CD4-positive, alpha-beta memory T cell (primary cell): ENCODE data around the gene SRGAP2C. TPM values are rescaled to one million over a fixed set of nuclear protein-coding genes. Genes with fewer than 3 reads are reported as not detected.
"Not testable (repeated sequence)": the region's sequence is repeated elsewhere in the genome, so short reads cannot be mapped to it uniquely, and the experiment has no call there.

Experiments
- CTCF ChIA-PET: fragments of 350-600 bp; sonication (Branson Sonifier 250); formaldehyde crosslinking; loops from one replicate; lab custom pipeline; 2021; ENCODE audit warnings: inconsistent platforms; ENCODE audit not compliant: partially characterized antibody; lab: Charles Lee
- POLR2A ChIA-PET: fragments of 350-600 bp; sonication (Branson Sonifier 250); formaldehyde crosslinking; loops from one replicate; lab custom pipeline; 2021; ENCODE audit not compliant: partially characterized antibody; lab: Charles Lee
- DNase-seq, 5 donors: peaks; one replicate each; pipeline versions ENCODE4 v3.0.0 to v3.0.0-alpha.2; 2020 to 2022; ENCODE audit warnings: mixed read lengths in 1 of 5
- H3K27ac ChIP-seq: one replicate; pipeline ENCODE4 v1.7.0; 2013; ENCODE audit warnings: low read depth, low read length
- H3K27me3 ChIP-seq: 2 replicates; pipeline ENCODE4 v1.7.0; 2013; ENCODE audit warnings: mild to moderate bottlenecking, low read length, moderate library complexity; ENCODE audit not compliant: insufficient read depth
- H3K36me3 ChIP-seq: 2 replicates; pipeline ENCODE4 v1.7.0; 2013; ENCODE audit warnings: mild to moderate bottlenecking, low read length, moderate library complexity; ENCODE audit not compliant: insufficient read depth
- H3K4me1 ChIP-seq: 2 replicates; pipeline ENCODE4 v1.7.0; 2013; ENCODE audit warnings: mild to moderate bottlenecking, low read length, moderate library complexity; ENCODE audit not compliant: insufficient read depth
- H3K4me3 ChIP-seq, 2 donors: one replicate each; pipeline ENCODE4 v1.7.0; 2013; ENCODE audit warnings: low read length in 2 of 2, mild to moderate bottlenecking in 1 of 2
- H3K9me3 ChIP-seq, 2 donors: one replicate each; pipeline ENCODE4 v1.7.0; 2013; ENCODE audit warnings: low read length in 2 of 2, control low read depth in 1 of 2; ENCODE audit not compliant: control insufficient read depth in 1 of 2
- H3K27ac Mint-ChIP-seq, 7 donors: one replicate each; pipeline ENCODE4 v1.8.0; 2020 to 2021; ENCODE audit warnings: mixed read lengths in 7 of 7, mild to moderate bottlenecking in 6 of 7, inconsistent platforms in 3 of 7, moderate library complexity in 3 of 7
- H3K27me3 Mint-ChIP-seq, 2 donors: one replicate each; pipeline ENCODE4 v1.8.0; 2020 to 2021; ENCODE audit warnings: mixed read lengths in 2 of 2
- H3K36me3 Mint-ChIP-seq, 2 donors: one replicate each; pipeline ENCODE4 v1.8.0; 2020 to 2021; ENCODE audit warnings: mixed read lengths in 2 of 2, inconsistent platforms in 1 of 2, mild to moderate bottlenecking in 1 of 2
- H3K4me1 Mint-ChIP-seq, 4 donors: one replicate each; pipeline ENCODE4 v1.8.0; 2020 to 2021; ENCODE audit warnings: mixed read lengths in 4 of 4, mild to moderate bottlenecking in 1 of 4
- H3K4me3 Mint-ChIP-seq, 8 donors: one replicate each; pipeline ENCODE4 v1.8.0; 2020 to 2021; ENCODE audit warnings: mixed read lengths in 8 of 8, mild to moderate bottlenecking in 7 of 8, moderate library complexity in 6 of 8, inconsistent platforms in 3 of 8
- H3K9me3 Mint-ChIP-seq, 8 donors: one replicate each; pipeline ENCODE4 v1.8.0; 2020 to 2021; ENCODE audit warnings: mixed read lengths in 8 of 8, mild to moderate bottlenecking in 5 of 8, inconsistent platforms in 3 of 8, moderate library complexity in 1 of 8
- intact Hi-C: fragments of 100-400 bp; cut with micrococcal nuclease; formaldehyde crosslinking; loops from one replicate; pipeline ENCODE4 v1.15.1; 2023
- polyA plus RNA-seq, 2 donors: library from polyadenylated mRNA; unstranded; fragments of 300-500 nt; fragmentation: Illumina TruSeq; gene quantifications; one replicate each; pipeline ENCODE4 v1.2.3, GENCODE V29; 2021
- total RNA-seq, 2 experiments: library from RNA; stranded (reverse); gene quantifications; one replicate each; pipeline ENCODE4 v1.2.3, GENCODE V29; 2021

Gene SRGAP2C
- total and polyA plus RNA-seq, 4 experiments from 2014 or later: 2.1 to 29.0 (median 16.1) TPM

- H3K27ac ChIP-seq, DNase-seq, H3K4me1 ChIP-seq, intact Hi-C loops, CTCF ChIA-PET, H3K27ac Mint-ChIP-seq, H3K4me3 Mint-ChIP-seq, H3K4me3 ChIP-seq, POLR2A ChIA-PET, H3K36me3 ChIP-seq, H3K4me1 Mint-ChIP-seq, H3K36me3 Mint-ChIP-seq, H3K27me3 Mint-ChIP-seq, H3K9me3 Mint-ChIP-seq, H3K27me3 ChIP-seq, H3K9me3 ChIP-seq: not testable (repeated sequence)
Observed at GRCh38 chr1:121361451-121362233, 176.9 kb downstream of the SRGAP2C start.

DNA sequence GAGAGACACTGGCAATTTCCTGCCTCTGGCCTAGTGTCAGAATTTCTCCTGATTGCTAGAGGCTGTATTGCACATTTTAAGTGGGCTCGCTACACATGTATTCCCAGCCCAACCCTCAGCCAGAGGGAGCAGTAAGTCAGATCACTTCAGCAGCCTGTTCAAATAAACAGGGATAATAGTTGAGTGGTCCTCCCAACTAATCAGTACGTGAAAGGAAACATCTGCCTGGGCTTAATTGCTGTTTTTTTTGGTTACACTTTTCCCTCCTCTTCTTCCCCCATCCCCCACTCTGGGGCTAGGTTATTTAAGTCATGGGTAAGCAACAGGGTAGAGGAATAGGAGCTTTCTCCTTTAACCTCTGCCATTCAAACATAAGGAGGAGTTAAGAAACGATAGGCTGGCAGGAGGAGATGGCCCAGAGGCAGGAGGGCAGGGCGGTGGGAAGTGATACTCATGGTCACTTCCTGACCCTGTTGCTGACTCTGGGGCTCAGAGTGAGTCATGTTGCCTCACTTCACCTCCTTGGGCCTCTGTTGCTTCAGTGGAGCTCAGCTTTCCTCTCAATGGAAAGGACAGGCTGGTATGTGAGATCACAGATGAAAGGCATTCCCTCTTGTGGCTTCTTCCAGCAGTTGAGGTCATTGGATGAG, 177.6 kb downstream of the SRGAP2C start:
- H3K27me3 ChIP-seq, H3K27me3 Mint-ChIP-seq, H3K27ac Mint-ChIP-seq, H3K9me3 Mint-ChIP-seq, H3K36me3 ChIP-seq, CTCF ChIA-PET, H3K27ac ChIP-seq, H3K4me1 Mint-ChIP-seq, H3K4me1 ChIP-seq, H3K4me3 Mint-ChIP-seq, H3K4me3 ChIP-seq, intact Hi-C loops, H3K9me3 ChIP-seq, DNase-seq, POLR2A ChIA-PET, H3K36me3 Mint-ChIP-seq: not testable (repeated sequence)

DNA sequence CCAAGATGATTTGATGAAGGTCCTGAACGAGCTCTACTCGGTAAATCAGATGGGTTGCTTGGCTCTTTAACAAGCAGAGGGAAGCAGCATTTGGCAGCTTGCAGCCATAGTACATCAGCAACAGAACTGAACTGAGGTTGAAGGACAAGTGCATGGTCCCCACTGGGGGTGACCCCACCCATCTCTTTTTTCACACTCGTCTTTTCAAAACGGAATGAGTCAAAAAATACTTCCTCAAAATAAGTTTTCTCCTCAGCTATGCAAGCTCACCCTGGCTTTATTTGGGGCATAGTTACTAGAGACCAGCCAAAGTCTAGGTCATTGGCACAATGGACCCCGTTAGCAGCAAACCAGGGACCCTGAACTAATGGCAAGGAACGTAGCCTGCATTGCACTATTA, 180.5 kb downstream of the SRGAP2C start:
- H3K4me1 ChIP-seq, intact Hi-C loops, H3K27me3 Mint-ChIP-seq, H3K4me3 Mint-ChIP-seq, H3K4me1 Mint-ChIP-seq, H3K9me3 ChIP-seq, H3K27ac Mint-ChIP-seq, CTCF ChIA-PET, POLR2A ChIA-PET, H3K9me3 Mint-ChIP-seq, H3K36me3 ChIP-seq, DNase-seq, H3K4me3 ChIP-seq, H3K36me3 Mint-ChIP-seq, H3K27ac ChIP-seq, H3K27me3 ChIP-seq: not testable (repeated sequence)

DNA sequence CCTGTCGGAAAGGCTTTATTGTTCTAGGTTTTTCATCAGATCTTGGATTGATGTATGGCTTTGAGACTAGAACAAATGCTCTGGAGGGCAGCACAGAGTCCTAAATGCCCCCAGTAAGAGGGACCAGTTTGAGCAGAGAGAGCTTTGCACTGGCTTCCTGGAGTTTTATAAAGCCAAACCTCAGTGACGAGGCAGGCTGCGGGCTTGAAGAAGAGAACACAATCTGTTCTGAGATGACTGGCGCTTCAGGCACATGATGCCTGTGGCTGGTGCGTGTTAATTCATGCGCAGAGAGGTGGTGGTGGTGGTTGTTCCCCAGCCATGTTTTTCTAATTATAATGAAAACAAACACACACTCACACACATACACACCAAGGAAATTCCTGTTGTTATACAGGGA, 180.9 kb downstream of the SRGAP2C start:
- intact Hi-C loops, H3K4me1 ChIP-seq, H3K4me1 Mint-ChIP-seq, H3K36me3 ChIP-seq, H3K27ac Mint-ChIP-seq, H3K27me3 Mint-ChIP-seq, POLR2A ChIA-PET, H3K4me3 ChIP-seq, H3K27ac ChIP-seq, H3K9me3 Mint-ChIP-seq, H3K4me3 Mint-ChIP-seq, CTCF ChIA-PET, H3K36me3 Mint-ChIP-seq, H3K9me3 ChIP-seq, H3K27me3 ChIP-seq: not testable (repeated sequence)
- DNase-seq: peak; percentile 32 to 68 (median 52)

GRCh38 chr1:121366171-121366570, 181.4 kb downstream of the SRGAP2C start:
- H3K9me3 ChIP-seq, H3K4me3 ChIP-seq, H3K36me3 Mint-ChIP-seq, H3K4me1 Mint-ChIP-seq, H3K27me3 ChIP-seq, CTCF ChIA-PET, H3K9me3 Mint-ChIP-seq, intact Hi-C loops, H3K27me3 Mint-ChIP-seq, DNase-seq, H3K27ac ChIP-seq, H3K4me3 Mint-ChIP-seq, H3K36me3 ChIP-seq, H3K4me1 ChIP-seq, POLR2A ChIA-PET, H3K27ac Mint-ChIP-seq: not testable (repeated sequence)

DNA sequence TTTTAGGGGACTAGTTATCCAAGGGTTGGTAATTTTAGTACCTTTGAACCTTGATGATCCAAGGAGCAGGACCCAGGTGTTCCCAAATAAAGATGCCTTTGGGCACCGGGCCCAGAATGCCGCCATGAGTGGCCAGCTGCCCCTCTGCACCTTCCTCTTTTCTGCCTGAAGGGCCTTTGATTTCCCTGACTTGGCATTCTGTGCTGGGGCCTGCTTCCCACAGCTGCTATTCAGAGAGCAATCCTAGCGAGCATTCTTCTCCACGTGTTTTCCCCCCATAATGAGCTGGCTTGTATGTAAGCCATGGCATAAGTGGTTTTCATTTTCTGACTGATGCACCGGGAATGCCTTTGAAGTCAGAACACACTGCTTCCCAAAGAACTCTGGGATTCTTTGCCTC, 184.1 kb downstream of the SRGAP2C start:
- H3K36me3 Mint-ChIP-seq, CTCF ChIA-PET: not testable (repeated sequence)

GRCh38 chr1:121369959-121370358, 185.2 kb downstream of the SRGAP2C start:
- H3K9me3 ChIP-seq, H3K36me3 Mint-ChIP-seq, H3K4me3 Mint-ChIP-seq, CTCF ChIA-PET, H3K27ac Mint-ChIP-seq, H3K27ac ChIP-seq, H3K27me3 ChIP-seq, POLR2A ChIA-PET, DNase-seq, H3K4me3 ChIP-seq, H3K4me1 ChIP-seq, H3K9me3 Mint-ChIP-seq, intact Hi-C loops, H3K27me3 Mint-ChIP-seq, H3K36me3 ChIP-seq, H3K4me1 Mint-ChIP-seq: not testable (repeated sequence)

More for the DNA sequence above, 184.1 kb downstream of the SRGAP2C start:
- intact Hi-C loops, H3K4me1 ChIP-seq, H3K4me1 Mint-ChIP-seq, H3K27me3 Mint-ChIP-seq, POLR2A ChIA-PET, H3K36me3 ChIP-seq, DNase-seq, H3K27me3 ChIP-seq, H3K27ac ChIP-seq, H3K4me3 ChIP-seq, H3K9me3 Mint-ChIP-seq, H3K4me3 Mint-ChIP-seq, H3K27ac Mint-ChIP-seq, H3K9me3 ChIP-seq: not testable (repeated sequence)
